HG02642 (cell line): ENCODE data around the gene NRG2.
A peak's percentile ranks its signal among the peaks of the same experiment; 100 is the strongest.

Source experiments
- ATAC-seq: cut with Tn5 transposase; IDR thresholded peaks from one replicate; pipeline ENCODE4 v1.9.1; 2021; ENCODE audit warnings: mild to moderate bottlenecking; ENCODE audit not compliant: unreplicated experiment, poor library complexity

Gene NRG2

GRCh38 chr5:140042643-140043507 is at the start of gene NRG2:
Gene NRG2 (minus strand): TSS chr5:140043299.
- peak; percentile 73 for ATAC-seq

- ATAC-seq: no peak
These were observed 47.2 kb upstream of the NRG2 start for GRCh38 chr5:140090251-140090650.

GRCh38 chr5:140084541-140084940 is 41.4 kb upstream of the NRG2 start:
- ATAC-seq: no peak

- ATAC-seq: no peak
These were observed 40.6 kb upstream of the NRG2 start for GRCh38 chr5:140083650-140084049.

- ATAC-seq: no peak
These were observed 40.0 kb upstream of the NRG2 start for GRCh38 chr5:140083120-140083519.

- ATAC-seq: no peak
These were observed 33.7 kb upstream of the NRG2 start for GRCh38 chr5:140076788-140077187.

GRCh38 chr5:140076142-140076541 is 33.0 kb upstream of the NRG2 start:
- ATAC-seq: no peak

GRCh38 chr5:140075371-140075770 is 32.3 kb upstream of the NRG2 start:
- ATAC-seq: no peak

GRCh38 chr5:140073296-140073695 is 30.2 kb upstream of the NRG2 start:
- no peak for ATAC-seq

- ATAC-seq: no peak
These were observed 29.7 kb upstream of the NRG2 start for GRCh38 chr5:140072812-140073211.

GRCh38 chr5:140060816-140061215 is 17.7 kb upstream of the NRG2 start:
- no peak for ATAC-seq

- no peak for ATAC-seq
These were observed 15.3 kb upstream of the NRG2 start for GRCh38 chr5:140058212-140058932.

- ATAC-seq: no peak
These were observed 13.8 kb upstream of the NRG2 start for GRCh38 chr5:140056880-140057279.

- no peak for ATAC-seq
These were observed 12.1 kb upstream of the NRG2 start for GRCh38 chr5:140055152-140055551.

GRCh38 chr5:140054086-140054689 is 11.1 kb upstream of the NRG2 start:
- ATAC-seq: no peak

- no peak for ATAC-seq
These were observed 8.9 kb upstream of the NRG2 start for GRCh38 chr5:140051950-140052349.

- no peak for ATAC-seq
These were observed 6.6 kb upstream of the NRG2 start for GRCh38 chr5:140049713-140050112.

- no peak for ATAC-seq
These were observed 6.1 kb upstream of the NRG2 start for GRCh38 chr5:140049205-140049604.

- no peak for ATAC-seq
These were observed 942 bp upstream of the NRG2 start for GRCh38 chr5:140044041-140044440.

GRCh38 chr5:140043508-140043872 is 391 bp upstream of the NRG2 start:
- ATAC-seq: peak; percentile 15

- no peak for ATAC-seq
These were observed 781 bp downstream of the NRG2 start for GRCh38 chr5:140042393-140042642.
